Natural killer cell (primary cell): ENCODE data around the gene RAB20. TPM values are rescaled to one million over a fixed set of nuclear protein-coding genes. Genes with fewer than 3 reads are reported as not detected.

Experiments
- ATAC-seq, 3 donors: fragments of 150-1000 bp in 2 of 3; fragments of 200-7000 bp in 1 of 3; cut with Tn5 transposase; 1 replicate in 1 of 3; 2 replicates in 2 of 3; pipeline ENCODE4 v1.10.0; 2021; ENCODE audit warnings: mild to moderate bottlenecking in 2 of 3, moderate library complexity in 2 of 3
- DNase-seq, 2 donors: peaks; one replicate each; pipeline versions ENCODE4 v3.0.0 to v3.0.0-alpha.2; 2013 to 2021; ENCODE audit warnings: mixed read lengths in 1 of 2
- H3K27ac ChIP-seq: one replicate; pipeline ENCODE4 v1.5.1; 2013; ENCODE audit warnings: mild to moderate bottlenecking, low read length
- H3K27me3 ChIP-seq: one replicate; pipeline ENCODE4 v1.6.1; 2013; ENCODE audit warnings: low read length; ENCODE audit not compliant: control insufficient read depth, insufficient read depth
- H3K36me3 ChIP-seq: one replicate; pipeline ENCODE4 v1.6.1; 2013; ENCODE audit warnings: low read length; ENCODE audit not compliant: control insufficient read depth, insufficient read depth
- H3K4me1 ChIP-seq: one replicate; pipeline ENCODE4 v1.6.1; 2013; ENCODE audit warnings: low read length; ENCODE audit not compliant: control insufficient read depth, insufficient read depth
- H3K4me3 ChIP-seq: one replicate; pipeline ENCODE4 v1.5.1; 2013; ENCODE audit warnings: low read length
- H3K9me3 ChIP-seq: one replicate; pipeline ENCODE4 v1.6.1; 2013; ENCODE audit warnings: low read length; ENCODE audit not compliant: control insufficient read depth, insufficient read depth
- H3K27ac Mint-ChIP-seq, 2 donors: one replicate each; pipeline ENCODE4 v1.8.0; 2022; ENCODE audit warnings: mild to moderate bottlenecking in 2 of 2, mixed read lengths in 2 of 2, moderate library complexity in 1 of 2
- H3K27me3 Mint-ChIP-seq, 2 donors: one replicate each; pipeline ENCODE4 v1.8.0; 2022; ENCODE audit warnings: low read depth in 2 of 2, mixed read lengths in 2 of 2
- H3K36me3 Mint-ChIP-seq: one replicate; pipeline ENCODE4 v1.8.0; 2022; ENCODE audit warnings: mixed read lengths
- H3K4me1 Mint-ChIP-seq, 2 donors: one replicate each; pipeline ENCODE4 v1.8.0; 2022; ENCODE audit warnings: mixed read lengths in 2 of 2
- H3K4me3 Mint-ChIP-seq: one replicate; pipeline ENCODE4 v1.8.0; 2022; ENCODE audit warnings: mild to moderate bottlenecking, moderate library complexity, mixed read lengths
- H3K9me3 Mint-ChIP-seq, 2 donors: one replicate each; pipeline ENCODE4 v1.8.0; 2022; ENCODE audit warnings: mixed read lengths in 2 of 2
- WGBS: methylation state at CpG from one replicate; pipeline ENCODE4 v1.1.7; 2013; ENCODE audit warnings: missing lambda C conversion rate; ENCODE audit not compliant: insufficient coverage; 5-methylcytosine and 5-hydroxymethylcytosine counted together
- intact Hi-C: fragments of 100-400 bp; cut with micrococcal nuclease; formaldehyde crosslinking; loops from one replicate; pipeline ENCODE4 v1.14.2; 2022
- total RNA-seq, 4 donors: library from RNA; stranded (reverse); fragments of 120-200 nt in 1 of 4; gene quantifications; one replicate each; pipeline versions ENCODE4 v1.2.3 to v1.2.4, GENCODE V29; 2013 to 2022
- TF ChIP-seq, protein P1 (sequence below): fragments of 200-600 bp; IDR thresholded peaks from one replicate; pipeline ENCODE4 v1.8.0; 2022; ENCODE audit warnings: antibody characterized with exemption

The RAB20 gene
- total RNA-seq, 3 donors from 2014 or later (not counting 1 experiment from before 2014, with no cell fraction given): 1.0 to 3.3 (median 1.2) TPM

DNA sequence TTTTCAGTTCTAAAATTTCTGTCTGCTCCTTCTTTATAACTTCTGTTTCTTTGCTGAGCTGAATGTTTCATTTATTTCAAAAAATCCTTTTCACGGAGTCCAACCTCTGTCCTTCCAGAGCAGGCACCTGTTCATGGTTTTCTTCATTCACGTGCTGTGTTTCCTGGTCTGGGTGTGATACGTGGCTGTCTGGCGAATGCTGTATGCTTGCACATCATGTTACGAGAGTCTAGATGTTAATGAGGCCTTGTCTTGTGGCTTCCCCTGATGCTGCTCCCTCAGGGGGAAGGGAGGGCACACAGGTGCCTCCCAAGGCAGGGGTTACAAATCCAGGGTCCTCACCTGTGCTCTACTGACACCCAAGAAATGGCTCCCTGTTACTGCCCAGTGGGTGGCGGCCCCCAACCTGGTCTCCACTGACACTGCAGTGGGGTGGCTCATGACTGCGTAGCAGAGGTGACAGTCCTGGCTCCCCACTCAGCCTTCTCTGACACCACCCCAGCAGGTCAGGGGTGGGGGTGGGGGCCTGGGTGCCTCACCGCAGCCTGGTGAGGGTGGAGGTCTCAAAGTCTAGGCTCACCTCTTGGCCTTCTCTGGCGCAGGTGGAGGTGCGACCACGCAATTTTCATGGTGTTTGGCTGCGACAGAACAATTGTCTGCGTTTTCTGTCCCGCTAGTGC is 20.1 kb upstream of the RAB20 start:
- DNase-seq (no peak), ATAC-seq (peak in 1 of 3 donors; percentile 35)
- WGBS: 79% methylated on average over 14 of the region's 14 CpGs
- Mint-ChIP-seq H3K27ac (no peak overlapping the region), H3K9me3 (no peaks in the 10 kb centered on the region), H3K4me1 (no peaks in the 10 kb centered on the region), H3K36me3 (no peaks in the 10 kb centered on the region), H3K4me3 (no peak overlapping the region), H3K27me3 (peaks cover 12% of the 10 kb centered on the region in 2 donors)
- Histone ChIP-seq H3K27ac (no peak overlapping the region), H3K9me3 (no peaks in the 10 kb centered on the region), H3K4me3 (no peak overlapping the region), H3K36me3 (no peaks in the 10 kb centered on the region), H3K27me3 (no peaks in the 10 kb centered on the region), H3K4me1 (no peaks in the 10 kb centered on the region)
- TF ChIP-seq, protein P1, sequence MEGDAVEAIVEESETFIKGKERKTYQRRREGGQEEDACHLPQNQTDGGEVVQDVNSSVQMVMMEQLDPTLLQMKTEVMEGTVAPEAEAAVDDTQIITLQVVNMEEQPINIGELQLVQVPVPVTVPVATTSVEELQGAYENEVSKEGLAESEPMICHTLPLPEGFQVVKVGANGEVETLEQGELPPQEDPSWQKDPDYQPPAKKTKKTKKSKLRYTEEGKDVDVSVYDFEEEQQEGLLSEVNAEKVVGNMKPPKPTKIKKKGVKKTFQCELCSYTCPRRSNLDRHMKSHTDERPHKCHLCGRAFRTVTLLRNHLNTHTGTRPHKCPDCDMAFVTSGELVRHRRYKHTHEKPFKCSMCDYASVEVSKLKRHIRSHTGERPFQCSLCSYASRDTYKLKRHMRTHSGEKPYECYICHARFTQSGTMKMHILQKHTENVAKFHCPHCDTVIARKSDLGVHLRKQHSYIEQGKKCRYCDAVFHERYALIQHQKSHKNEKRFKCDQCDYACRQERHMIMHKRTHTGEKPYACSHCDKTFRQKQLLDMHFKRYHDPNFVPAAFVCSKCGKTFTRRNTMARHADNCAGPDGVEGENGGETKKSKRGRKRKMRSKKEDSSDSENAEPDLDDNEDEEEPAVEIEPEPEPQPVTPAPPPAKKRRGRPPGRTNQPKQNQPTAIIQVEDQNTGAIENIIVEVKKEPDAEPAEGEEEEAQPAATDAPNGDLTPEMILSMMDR: no peak
- intact Hi-C loops: no loop called here

- no peak overlapping the region for H3K27ac Mint-ChIP-seq
- peaks cover 11% of the 10 kb centered on the region in 2 donors for H3K27me3 Mint-ChIP-seq
- H3K4me3 ChIP-seq: no peak overlapping the region
- intact Hi-C loops: no loop called here
- ATAC-seq (no peak), DNase-seq (no peak)
- H3K9me3 Mint-ChIP-seq: no peaks in the 10 kb centered on the region
- peaks cover 5% of the 10 kb centered on the region for H3K4me1 ChIP-seq
- 63% methylated on average over 2 of the region's 2 CpGs for WGBS
- H3K36me3 ChIP-seq: no peaks in the 10 kb centered on the region
- peaks cover 0 to 5% of the 10 kb centered on the region in 2 donors for H3K4me1 Mint-ChIP-seq
- H3K9me3 ChIP-seq: no peaks in the 10 kb centered on the region
- no peaks in the 10 kb centered on the region for H3K36me3 Mint-ChIP-seq
- no peak overlapping the region for H3K4me3 Mint-ChIP-seq
- no peak overlapping the region for H3K27ac ChIP-seq
- H3K27me3 ChIP-seq: no peaks in the 10 kb centered on the region
- TF ChIP-seq, protein P1: no peak
These were observed 19.3 kb upstream of the RAB20 start for GRCh38 chr13:110580800-110581199.

- TF ChIP-seq, protein P1: no peak
- H3K36me3 ChIP-seq: no peaks in the 10 kb centered on the region
- peaks cover 10% of the 10 kb centered on the region for H3K4me1 ChIP-seq
- Mint-ChIP-seq H3K9me3 (no peaks in the 10 kb centered on the region), H3K4me1 (peaks cover 0 to 10% of the 10 kb centered on the region in 2 donors), H3K27me3 (peaks cover 23 to 36% of the 10 kb centered on the region in 2 donors), H3K27ac (no peak overlapping the region), H3K36me3 (no peaks in the 10 kb centered on the region), H3K4me3 (no peak overlapping the region)
- 85% methylated on average over 10 of the region's 10 CpGs for WGBS
- ATAC-seq (no peak), DNase-seq (no peak)
- H3K27me3 ChIP-seq: no peaks in the 10 kb centered on the region
- intact Hi-C loops: no loop called here
- H3K9me3 ChIP-seq: no peaks in the 10 kb centered on the region
- no peak overlapping the region for H3K27ac ChIP-seq
- H3K4me3 ChIP-seq: no peak overlapping the region
These were observed 16.8 kb upstream of the RAB20 start for GRCh38 chr13:110578363-110578762.
